ENCODE measurements around the gene LRRD1.

LRRD1 gene

GRCh38 chr7:92178928-92179924 is at the start of gene LRRD1 (continued):
- TF ChIP-seq ZBTB26 (tag by site-specific recombination; optimal IDR thresholded peaks at IDR 0.05) (peak; percentile 29), REST (tag by site-specific recombination; IDR thresholded peaks at IDR 0.05) (no peak), HOXC10 (CRISPR knock-in tag; IDR thresholded peaks at IDR 0.05) (no peak), BCL11B (tag by site-specific recombination; IDR thresholded peaks at IDR 0.05; ENCODE audit: low read depth) (no peak), PRDM4 (tag by site-specific recombination; IDR thresholded peaks at IDR 0.05) (no peak), ZNF544 (tag by site-specific recombination; IDR thresholded peaks at IDR 0.05) (no peak), ZNF112 (tag by site-specific recombination; IDR thresholded peaks at IDR 0.05) (no peak), KLF9 (tag by site-specific recombination; IDR thresholded peaks at IDR 0.05; ENCODE audit: low read depth) (peak; percentile 84), GLI2 (tag by site-specific recombination; IDR thresholded peaks at IDR 0.05; ENCODE audit: borderline replicate concordance, low read depth) (no peak), ZNF600 (tag by site-specific recombination; IDR thresholded peaks at IDR 0.05) (no peak; the same call in 1 of the 2 replicates), PRDM10 (tag by site-specific recombination; IDR thresholded peaks at IDR 0.05) (no peak), SETDB1 (IDR thresholded peaks at IDR 0.05; ENCODE audit: insufficient read length, low read length) (no peak), KLF8 (tag by site-specific recombination; IDR thresholded peaks at IDR 0.05) (peak; percentile 78), ZNF350 (tag by site-specific recombination; IDR thresholded peaks at IDR 0.05) (no peak), ZNF449 (tag by site-specific recombination; IDR thresholded peaks at IDR 0.05) (peak; percentile 67; the same call in 1 of the 2 replicates), ZNF354C (tag by site-specific recombination; IDR thresholded peaks at IDR 0.05; ENCODE audit: borderline replicate concordance, low read depth) (no peak), ZSCAN18 (tag by site-specific recombination; IDR thresholded peaks at IDR 0.05) (no peak), ZNF335 (tag by site-specific recombination; conservative IDR thresholded peaks at IDR 0.05) (peak; percentile 62), ZNF654 (tag by site-specific recombination; IDR thresholded peaks at IDR 0.05; ENCODE audit: low read depth) (peak; percentile 48), ZNF24 (tag by site-specific recombination; IDR thresholded peaks at IDR 0.05) (no peak), ZNF214 (tag by site-specific recombination; IDR thresholded peaks at IDR 0.05; ENCODE audit: borderline replicate concordance) (no peak), ZNF416 (tag by site-specific recombination; IDR thresholded peaks at IDR 0.05) (no peak), ZNF701 (tag by site-specific recombination; IDR thresholded peaks at IDR 0.05) (no peak), OSR2 (tag by site-specific recombination; IDR thresholded peaks at IDR 0.05) (no peak), GLIS1 (tag by site-specific recombination; IDR thresholded peaks at IDR 0.05) (peak; percentile 90)
